Heart right ventricle (tissue), 16 donors: Measurements from ENCODE around the gene ZMIZ1. TPM values are rescaled to one million over a fixed set of nuclear protein-coding genes. Genes with fewer than 3 reads are reported as not detected.

Experiments
- ATAC-seq, 8 donors: fragments of 200-7000 bp; cut with Tn5 transposase; one replicate each; pipeline ENCODE4 v1.9.1; 2020; ENCODE audit warnings: mild to moderate bottlenecking in 8 of 8, moderate library complexity in 8 of 8, moderate number of reproducible peaks in 1 of 8
- DNase-seq, 2 donors: peaks; one replicate each; pipeline ENCODE4 v3.0.0-alpha.2; 2020
- H3K27ac ChIP-seq, 10 donors: fragments of 200-600 bp; sonication (generic) in 2 of 10; one replicate each; pipeline versions ENCODE4 v1.5.0 to v1.8.0; 2020 to 2022; ENCODE audit warnings: mild to moderate bottlenecking in 3 of 10
- H3K27me3 ChIP-seq, 7 donors: fragments of 200-600 bp; one replicate each; pipeline ENCODE4 v1.8.0; 2021 to 2022; ENCODE audit warnings: mild to moderate bottlenecking in 2 of 7
- H3K36me3 ChIP-seq, 9 donors: fragments of 200-600 bp; sonication (generic) in 1 of 9; one replicate each; pipeline versions ENCODE4 v1.5.0 to v1.8.0; 2020 to 2022; ENCODE audit warnings: mild to moderate bottlenecking in 2 of 9
- H3K4me1 ChIP-seq, 9 donors: fragments of 200-600 bp; sonication (generic) in 1 of 9; one replicate each; pipeline versions ENCODE4 v1.5.0 to v1.8.0; 2020 to 2022; ENCODE audit warnings: mild to moderate bottlenecking in 4 of 9
- H3K4me3 ChIP-seq, 10 donors: fragments of 200-600 bp; sonication (generic) in 2 of 10; one replicate each; pipeline versions ENCODE4 v1.5.0 to v1.8.0; 2020 to 2022; ENCODE audit warnings: mild to moderate bottlenecking in 7 of 10, moderate library complexity in 2 of 10
- H3K9me3 ChIP-seq, 11 donors: fragments of 200-600 bp in 10 of 11; sonication (generic) in 2 of 11; one replicate each; pipeline versions ENCODE4 v1.5.0 to v1.8.0; 2013 to 2022; ENCODE audit warnings: mild to moderate bottlenecking in 2 of 11, control low read depth in 1 of 11, moderate library complexity in 1 of 11
- CTCF ChIP-seq, 9 donors: fragments of 200-600 bp; sonication (generic) in 2 of 9; IDR thresholded peaks; one replicate each; pipeline versions ENCODE4 v1.5.0 to v1.8.0; 2021 to 2022; ENCODE audit warnings: antibody characterized with exemption in 9 of 9, mild to moderate bottlenecking in 5 of 9, moderate library complexity in 1 of 9
- WGBS, 2 donors: extraction: QIAGEN DNeasy Blood & Tissue Kit; methylation state at CpG; one replicate each; pipeline ENCODE4 v1.1.7; 2013; ENCODE audit warnings: inconsistent platforms in 1 of 2; 5-methylcytosine and 5-hydroxymethylcytosine counted together
- intact Hi-C, 10 donors: fragments of 100-400 bp; cut with DNase I; formaldehyde crosslinking; loops; one replicate each; pipeline versions ENCODE4 v1.11.1 to v1.14.2; 2022
- polyA plus RNA-seq, 2 donors: library from polyadenylated mRNA; stranded (reverse); fragments of 200-250 nt; gene quantifications; one replicate each; pipeline ENCODE4 v1.2.3, GENCODE V29; 2013
- total RNA-seq, 10 donors: library from RNA; stranded (reverse); fragmentation: NEBNext Ultra II Directional in 3 of 10; extraction: Animal tissue kit (Norgen Biotek cat#: 25700) in 3 of 10; gene quantifications; one replicate each; pipeline versions ENCODE4 v1.2.1 to v1.2.4, GENCODE V29; 2021 to 2023
- donor health status: Arrhythmogenic right ventricular cardiomyopathy.
- donor health status: ischemic (EF 13 %, LVEDD 7.1; RV severe dilation, severe dysfunction).
- donor health status: healthy with polysubstance abuse.
- donor health status: DM: no; HTN: yes; CAD: no.
- donor health status: DM: no; HTN: no; CAD: no.
- donor health status: ischemic (EF 25% LVEDD 6.9; RV normal size, moderate dysfunction).
- donor health status: ischemic (EF 25% LVEDD 5.7; RV mildly dilated, moderate dysfunction).
- donor health status: healthy.
- donor health status: DM: yes; HTN: yes; CAD: no.
- donor health status: Ischemic cardiomyopathy.
- donor health status: ischemic (EF 35%, LVEDD 5.7; RV mildly dilated, moderate dysfunction).
- donor health status: nonischemic (EF 11% LVEDD 7.7; RV severe dilation, severe dysfunction).
- donor health status: DM: yes; HTN: yes; CAD: no.
- donor health status: PGD.
- donor health status: ischemic (EF 29% LVEDD 5.4; RV normal size, mild dysfunction).
- donor health status: nonischemic (EF 23%, LVEDD 6.1; RV moderate dilation, normal function).

Gene ZMIZ1
- total and polyA plus RNA-seq, 12 donors = 24.2 to 61.5 (median 49.8) TPM

- TF ChIP-seq CTCF (IDR thresholded peaks at IDR 0.05) = no peak
- Histone ChIP-seq H3K9me3 (no peaks in the 10 kb centered on the region), H3K27ac (peak overlapping the region in 9 of 10 donors; percentile 31 to 91 (median 62)), H3K27me3 (no peaks in the 10 kb centered on the region), H3K4me3 (no peak overlapping the region), H3K36me3 (peaks cover 0 to 12% (median under 1%) of the 10 kb centered on the region in 9 donors), H3K4me1 (peaks cover 85 to 100% (median 100%) of the 10 kb centered on the region in 9 donors)
- DNase-seq (peak in 1 of 2 donors; percentile 31), ATAC-seq (peak in 3 of 8 donors; percentile 3 to 29 (median 28))
- whole genome bisulfite sequencing, 2 donors = 41 to 54% methylated on average over 15 of the region's 15 CpGs
- intact Hi-C loops = loop anchor here in 2 of 10 donors (5.0 to 10.0 kb wide), 2 partner anchors 35 to 207 kb away; no protein-coding TSS in a partner anchor
Observed at GRCh38 chr10:79181698-79182521, 113.1 kb downstream of the ZMIZ1 start.

- peaks cover 0 to 21% (median 8%) of the 10 kb centered on the region in 9 donors for H3K36me3 ChIP-seq
- H3K4me1 ChIP-seq = peaks cover 84 to 100% (median 100%) of the 10 kb centered on the region in 9 donors
- H3K27ac ChIP-seq = peak overlapping the region in 8 of 10 donors; percentile 50 to 91 (median 65)
- H3K4me3 ChIP-seq = no peak overlapping the region
- TF ChIP-seq CTCF (IDR thresholded peaks at IDR 0.05) = no peak
- no peaks in the 10 kb centered on the region for H3K9me3 ChIP-seq
- WGBS, 2 donors = 50 to 62% methylated on average over 14 of the region's 14 CpGs
- peak in 5 of 8 donors; percentile 5 to 70 (median 17) for ATAC-seq
- intact Hi-C loops = loop anchor here in 2 of 10 donors (5.0 to 10.0 kb wide), 2 partner anchors 36 to 208 kb away; no protein-coding TSS in a partner anchor
- H3K27me3 ChIP-seq = no peaks in the 10 kb centered on the region
- DNase-seq = peak in 1 of 2 donors; percentile 18
Observed at GRCh38 chr10:79182781-79183467, 114.2 kb downstream of the ZMIZ1 start.

GRCh38 chr10:79183468-79183865 is 114.7 kb downstream of the ZMIZ1 start:
- ATAC-seq (no peak), DNase-seq (no peak)
- intact Hi-C loops = loop anchor here in 2 of 10 donors (5.0 to 10.0 kb wide), 2 partner anchors 36 to 209 kb away; no protein-coding TSS in a partner anchor
- TF ChIP-seq CTCF (IDR thresholded peaks at IDR 0.05) = no peak
- Histone ChIP-seq H3K27me3 (no peaks in the 10 kb centered on the region), H3K9me3 (no peaks in the 10 kb centered on the region), H3K4me3 (no peak overlapping the region), H3K27ac (peak overlapping the region in 8 of 10 donors; percentile 53 to 91 (median 65)), H3K4me1 (peaks cover 80 to 100% (median 100%) of the 10 kb centered on the region in 9 donors), H3K36me3 (peaks cover 0 to 21% (median 8%) of the 10 kb centered on the region in 9 donors)
- WGBS, 2 donors = 87 to 92% methylated on average over 5 of the region's 5 CpGs

- Histone ChIP-seq H3K27me3 (no peaks in the 10 kb centered on the region), H3K36me3 (peaks cover 0 to 28% (median 8%) of the 10 kb centered on the region in 9 donors), H3K4me1 (peaks cover 73 to 100% (median 100%) of the 10 kb centered on the region in 9 donors), H3K4me3 (no peak overlapping the region), H3K9me3 (no peaks in the 10 kb centered on the region), H3K27ac (peak overlapping the region; percentile 11 to 91 (median 58))
- 34 to 35% methylated on average over 7 of the region's 7 CpGs for WGBS, 2 donors
- intact Hi-C loops = loop anchor here in 2 of 10 donors (5.0 to 10.0 kb wide), 2 partner anchors 37 to 209 kb away; no protein-coding TSS in a partner anchor
- ATAC-seq = peak in 1 of 8 donors; percentile 28
- TF ChIP-seq CTCF (IDR thresholded peaks at IDR 0.05) = no peak
- DNase-seq = no peak
Observed at GRCh38 chr10:79184145-79184625, 115.4 kb downstream of the ZMIZ1 start.
